K562 (cell line): ENCODE data around the gene TRIP11. TPM values are rescaled to one million over a fixed set of nuclear protein-coding genes. Genes with fewer than 3 reads are reported as not detected.

Source experiments
- polyA plus RNA-seq, 8 experiments: library from polyadenylated mRNA; depleted of rRNA in 4 of 8; stranded (reverse) in 5 of 8; unstranded in 3 of 8; fragments of >200 nt; fragmentation: Nextera tagmentation in 2 of 8; fragmentation: Illumina TruSeq in 1 of 8; extraction: Ambion mirVana in 2 of 8; extraction: Trizol in 1 of 8; gene quantifications; 2 replicates each; pipeline versions ENCODE4 v1.2.1 to v1.2.3, GENCODE V29; 2011 to 2014; ENCODE audit warnings: inconsistent platforms in 1 of 8, missing spikeins in 1 of 8
- total RNA-seq, 7 experiments: library from RNA; depleted of rRNA in 6 of 7; stranded (reverse); fragments of >200 nt in 6 of 7; fragmentation: Illumina TruSeq in 2 of 7; extraction: Trizol in 2 of 7; gene quantifications; 2 replicates each; pipeline versions ENCODE4 v1.2.1 to v1.2.3, GENCODE V29; 2011 to 2021; ENCODE audit warnings: low replicate concordance in 1 of 7

The TRIP11 gene
- total and polyA plus RNA-seq, 9 of the 15 experiments (the other 6 are each of a cell fraction or from before 2014, with no cell fraction given), result 4.0 to 20.0 (median 10.9) TPM

Other genes starting within 250 kb of the TRIP11 start
- 4.9 and 5.3 TPM in 2 replicates for gene TC2N, start 172.5 kb downstream of the TRIP11 start, total RNA-seq (2014; rRNA removed)
- 10.1 and 11.5 TPM in 2 replicates for gene TC2N, start 172.5 kb downstream of the TRIP11 start, total RNA-seq (2014; rRNA removed; fragmentation: Illumina TruSeq; extraction: Trizol)
- gene TC2N, start 172.5 kb downstream of the TRIP11 start, total RNA-seq (2015; rRNA removed; fragmentation: Illumina TruSeq; extraction: Trizol), result 11.4 and 12.5 TPM in 2 replicates
- gene TC2N, start 172.5 kb downstream of the TRIP11 start, total RNA-seq (2021), result 8.4 and 9.5 TPM in 2 replicates
- 3.0 and 4.0 TPM in 2 replicates for gene TC2N, start 172.5 kb downstream of the TRIP11 start, polyA plus RNA-seq (2011; rRNA removed)
- gene TC2N, start 172.5 kb downstream of the TRIP11 start, polyA plus RNA-seq (2014; fragmentation: Illumina TruSeq; extraction: Trizol), result 8.0 and 10.4 TPM in 2 replicates
- 1 to 10 TPM; 2.0 to 2.8 TPM for gene TC2N, start 172.5 kb downstream of the TRIP11 start, polyA plus RNA-seq (2014; fragmentation: Nextera tagmentation; extraction: Ambion mirVana)
- gene TC2N, start 172.5 kb downstream of the TRIP11 start, polyA plus RNA-seq (2014; rRNA removed), result 5.2 and 7.3 TPM in 2 replicates
- not detected in 2 replicates for gene FBLN5, start 92.4 kb downstream of the TRIP11 start, total RNA-seq (2014; rRNA removed)
- not detected in 2 replicates for gene FBLN5, start 92.4 kb downstream of the TRIP11 start, total RNA-seq (2014; rRNA removed; fragmentation: Illumina TruSeq; extraction: Trizol)
- gene FBLN5, start 92.4 kb downstream of the TRIP11 start, total RNA-seq (2015; rRNA removed; fragmentation: Illumina TruSeq; extraction: Trizol), result not detected in 2 replicates
- 0.22 and 0.25 TPM in 2 replicates for gene FBLN5, start 92.4 kb downstream of the TRIP11 start, total RNA-seq (2021)
- not detected in 2 replicates for gene FBLN5, start 92.4 kb downstream of the TRIP11 start, polyA plus RNA-seq (2011; rRNA removed)
- gene FBLN5, start 92.4 kb downstream of the TRIP11 start, polyA plus RNA-seq (2014; fragmentation: Illumina TruSeq; extraction: Trizol), result not detected in 2 replicates
- not detected for gene FBLN5, start 92.4 kb downstream of the TRIP11 start, polyA plus RNA-seq (2014; fragmentation: Nextera tagmentation; extraction: Ambion mirVana)
- gene FBLN5, start 92.4 kb downstream of the TRIP11 start, polyA plus RNA-seq (2014; rRNA removed), result 0.11 TPM in 1 of 2 replicates, not detected in the other
- gene ATXN3, start 66.5 kb upstream of the TRIP11 start, total RNA-seq (2014; rRNA removed), result 14.6 and 16.5 TPM in 2 replicates
- 25.0 and 32.5 TPM in 2 replicates for gene ATXN3, start 66.5 kb upstream of the TRIP11 start, total RNA-seq (2014; rRNA removed; fragmentation: Illumina TruSeq; extraction: Trizol)
- gene ATXN3, start 66.5 kb upstream of the TRIP11 start, total RNA-seq (2015; rRNA removed; fragmentation: Illumina TruSeq; extraction: Trizol), result 11.8 and 12.8 TPM in 2 replicates
- gene ATXN3, start 66.5 kb upstream of the TRIP11 start, total RNA-seq (2021), result 11.3 and 12.6 TPM in 2 replicates
- 11.2 and 18.2 TPM in 2 replicates for gene ATXN3, start 66.5 kb upstream of the TRIP11 start, polyA plus RNA-seq (2011; rRNA removed)
- gene ATXN3, start 66.5 kb upstream of the TRIP11 start, polyA plus RNA-seq (2014; fragmentation: Illumina TruSeq; extraction: Trizol), result 11.3 and 14.2 TPM in 2 replicates
- gene ATXN3, start 66.5 kb upstream of the TRIP11 start, polyA plus RNA-seq (2014; fragmentation: Nextera tagmentation; extraction: Ambion mirVana), result 10 to 100 TPM; 14.0 to 18.0 TPM
- 12.7 and 17.6 TPM in 2 replicates for gene ATXN3, start 66.5 kb upstream of the TRIP11 start, polyA plus RNA-seq (2014; rRNA removed)
- gene NDUFB1, start 81.6 kb upstream of the TRIP11 start, total RNA-seq (2014; rRNA removed), result 164 and 330 TPM in 2 replicates
- 323 and 358 TPM in 2 replicates for gene NDUFB1, start 81.6 kb upstream of the TRIP11 start, total RNA-seq (2014; rRNA removed; fragmentation: Illumina TruSeq; extraction: Trizol)
- gene NDUFB1, start 81.6 kb upstream of the TRIP11 start, total RNA-seq (2015; rRNA removed; fragmentation: Illumina TruSeq; extraction: Trizol), result 248 and 251 TPM in 2 replicates
- gene NDUFB1, start 81.6 kb upstream of the TRIP11 start, total RNA-seq (2021), result 102 TPM in 2 replicates
- gene NDUFB1, start 81.6 kb upstream of the TRIP11 start, polyA plus RNA-seq (2011; rRNA removed), result 202 and 325 TPM in 2 replicates
- gene NDUFB1, start 81.6 kb upstream of the TRIP11 start, polyA plus RNA-seq (2014; fragmentation: Illumina TruSeq; extraction: Trizol), result 294 and 348 TPM in 2 replicates
- 100 to 1,000 TPM; 410 to 431 TPM for gene NDUFB1, start 81.6 kb upstream of the TRIP11 start, polyA plus RNA-seq (2014; fragmentation: Nextera tagmentation; extraction: Ambion mirVana)
- 767 and 793 TPM in 2 replicates for gene NDUFB1, start 81.6 kb upstream of the TRIP11 start, polyA plus RNA-seq (2014; rRNA removed)
- 40.6 and 41.9 TPM in 2 replicates for gene CPSF2, start 81.9 kb upstream of the TRIP11 start, total RNA-seq (2014; rRNA removed)
- gene CPSF2, start 81.9 kb upstream of the TRIP11 start, total RNA-seq (2014; rRNA removed; fragmentation: Illumina TruSeq; extraction: Trizol), result 71.3 and 77.7 TPM in 2 replicates
- 65.3 and 68.8 TPM in 2 replicates for gene CPSF2, start 81.9 kb upstream of the TRIP11 start, total RNA-seq (2015; rRNA removed; fragmentation: Illumina TruSeq; extraction: Trizol)
- gene CPSF2, start 81.9 kb upstream of the TRIP11 start, total RNA-seq (2021), result 65.4 and 67.8 TPM in 2 replicates
- 32.1 and 48.0 TPM in 2 replicates for gene CPSF2, start 81.9 kb upstream of the TRIP11 start, polyA plus RNA-seq (2011; rRNA removed)
- gene CPSF2, start 81.9 kb upstream of the TRIP11 start, polyA plus RNA-seq (2014; fragmentation: Illumina TruSeq; extraction: Trizol), result 40.5 and 55.9 TPM in 2 replicates
- gene CPSF2, start 81.9 kb upstream of the TRIP11 start, polyA plus RNA-seq (2014; fragmentation: Nextera tagmentation; extraction: Ambion mirVana), result 10 to 100 TPM; 20.8 to 25.9 TPM
- 39.1 and 49.0 TPM in 2 replicates for gene CPSF2, start 81.9 kb upstream of the TRIP11 start, polyA plus RNA-seq (2014; rRNA removed)